Duodenal mucosa (tissue), 2 donors: Measurements from ENCODE around the gene ABCB8.

Source experiments
- H3K27ac ChIP-seq: one replicate; pipeline ENCODE4 v1.7.0; 2013; ENCODE audit warnings: low read depth, low read length
- H3K27me3 ChIP-seq, 2 donors: one replicate each; pipeline ENCODE4 v1.7.0; 2013; ENCODE audit warnings: low read length in 2 of 2, control low read depth in 1 of 2; ENCODE audit not compliant: insufficient read depth in 2 of 2, control insufficient read depth in 1 of 2
- H3K36me3 ChIP-seq, 2 donors: one replicate each; pipeline ENCODE4 v1.7.0; 2013; ENCODE audit warnings: low read length in 2 of 2, control low read depth in 1 of 2; ENCODE audit not compliant: insufficient read depth in 2 of 2, control insufficient read depth in 1 of 2
- H3K4me1 ChIP-seq, 2 donors: one replicate each; pipeline ENCODE4 v1.7.0; 2013; ENCODE audit warnings: low read length in 2 of 2, control low read depth in 1 of 2; ENCODE audit not compliant: insufficient read depth in 2 of 2, control insufficient read depth in 1 of 2
- H3K4me3 ChIP-seq, 2 donors: one replicate each; pipeline ENCODE4 v1.7.0; 2013; ENCODE audit warnings: low read length in 2 of 2, low read depth in 1 of 2
- H3K9ac ChIP-seq, 2 donors: one replicate each; pipeline ENCODE4 v1.7.0; 2013; ENCODE audit warnings: low read length in 2 of 2, low read depth in 1 of 2
- H3K9me3 ChIP-seq, 2 donors: one replicate each; pipeline ENCODE4 v1.7.0; 2013; ENCODE audit warnings: low read length in 2 of 2, control low read depth in 1 of 2; ENCODE audit not compliant: control insufficient read depth in 1 of 2

The ABCB8 gene

DNA sequence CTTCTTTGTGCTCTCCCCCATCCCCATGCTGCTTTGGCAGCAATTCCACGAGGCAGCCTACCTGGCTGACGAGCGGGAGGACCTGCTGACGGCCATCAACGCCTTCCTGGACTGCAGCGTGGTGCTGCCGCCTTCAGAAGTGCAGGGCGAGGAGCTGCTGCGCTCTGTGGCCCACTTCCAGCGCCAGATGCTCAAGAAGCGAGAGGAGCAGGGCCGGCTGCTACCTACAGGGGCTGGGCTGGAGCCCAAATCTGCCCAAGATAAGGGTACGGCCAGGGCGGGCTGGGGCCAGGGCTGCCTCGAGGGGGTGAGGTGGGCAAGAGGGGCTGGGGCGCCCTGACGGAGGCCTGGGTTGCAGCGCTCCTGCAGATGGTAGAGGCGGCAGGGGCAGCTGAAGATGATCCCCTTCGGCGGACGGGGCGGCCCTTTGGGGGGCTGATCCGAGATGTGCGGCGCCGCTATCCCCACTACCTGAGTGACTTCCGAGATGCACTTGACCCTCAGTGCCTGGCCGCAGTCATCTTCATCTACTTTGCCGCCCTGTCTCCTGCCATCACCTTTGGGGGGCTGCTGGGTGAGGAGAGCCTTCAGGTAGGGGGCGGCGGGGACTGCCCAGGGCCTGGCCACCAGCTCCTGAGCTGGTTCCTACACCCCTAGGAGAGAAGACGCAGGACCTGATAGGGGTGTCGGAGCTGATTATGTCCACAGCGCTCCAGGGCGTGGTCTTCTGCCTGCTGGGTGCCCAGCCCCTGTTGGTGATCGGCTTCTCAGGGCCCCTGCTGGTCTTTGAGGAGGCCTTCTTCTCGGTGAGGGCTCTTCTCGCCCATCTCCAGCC, 43.0 kb downstream of the ABCB8 start:
- Histone ChIP-seq H3K27me3 (no peaks in the 10 kb centered on the region), H3K27ac (no peak overlapping the region), H3K9me3 (no peaks in the 10 kb centered on the region), H3K9ac (no peak overlapping the region), H3K36me3 (peaks cover 37 to 84% of the 10 kb centered on the region in 2 donors), H3K4me1 (no peaks in the 10 kb centered on the region), H3K4me3 (no peak overlapping the region)

DNA sequence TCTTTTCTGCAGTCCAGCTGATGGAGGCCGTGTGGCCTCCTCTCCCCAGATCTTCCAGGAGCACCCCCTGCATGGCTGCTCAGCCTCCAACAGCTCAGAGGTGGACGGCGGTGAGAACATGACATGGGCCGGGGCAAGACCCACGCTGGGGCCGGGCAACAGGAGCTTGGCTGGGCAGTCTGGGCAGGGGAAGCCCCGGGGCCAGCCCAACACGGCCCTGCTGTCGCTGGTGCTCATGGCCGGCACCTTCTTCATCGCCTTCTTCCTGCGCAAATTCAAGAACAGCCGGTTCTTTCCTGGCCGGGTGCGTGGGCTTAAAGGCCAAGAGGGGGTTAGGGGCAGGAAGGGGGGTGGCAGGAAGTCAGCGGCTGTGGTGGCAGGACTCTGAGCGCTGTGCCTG, 45.7 kb downstream of the ABCB8 start:
- Histone ChIP-seq H3K27ac (no peak overlapping the region), H3K4me1 (peaks cover 6 to 12% of the 10 kb centered on the region in 2 donors), H3K4me3 (no peak overlapping the region), H3K36me3 (peaks cover 26 to 81% of the 10 kb centered on the region in 2 donors), H3K9me3 (no peaks in the 10 kb centered on the region), H3K27me3 (no peaks in the 10 kb centered on the region), H3K9ac (no peak overlapping the region)

DNA sequence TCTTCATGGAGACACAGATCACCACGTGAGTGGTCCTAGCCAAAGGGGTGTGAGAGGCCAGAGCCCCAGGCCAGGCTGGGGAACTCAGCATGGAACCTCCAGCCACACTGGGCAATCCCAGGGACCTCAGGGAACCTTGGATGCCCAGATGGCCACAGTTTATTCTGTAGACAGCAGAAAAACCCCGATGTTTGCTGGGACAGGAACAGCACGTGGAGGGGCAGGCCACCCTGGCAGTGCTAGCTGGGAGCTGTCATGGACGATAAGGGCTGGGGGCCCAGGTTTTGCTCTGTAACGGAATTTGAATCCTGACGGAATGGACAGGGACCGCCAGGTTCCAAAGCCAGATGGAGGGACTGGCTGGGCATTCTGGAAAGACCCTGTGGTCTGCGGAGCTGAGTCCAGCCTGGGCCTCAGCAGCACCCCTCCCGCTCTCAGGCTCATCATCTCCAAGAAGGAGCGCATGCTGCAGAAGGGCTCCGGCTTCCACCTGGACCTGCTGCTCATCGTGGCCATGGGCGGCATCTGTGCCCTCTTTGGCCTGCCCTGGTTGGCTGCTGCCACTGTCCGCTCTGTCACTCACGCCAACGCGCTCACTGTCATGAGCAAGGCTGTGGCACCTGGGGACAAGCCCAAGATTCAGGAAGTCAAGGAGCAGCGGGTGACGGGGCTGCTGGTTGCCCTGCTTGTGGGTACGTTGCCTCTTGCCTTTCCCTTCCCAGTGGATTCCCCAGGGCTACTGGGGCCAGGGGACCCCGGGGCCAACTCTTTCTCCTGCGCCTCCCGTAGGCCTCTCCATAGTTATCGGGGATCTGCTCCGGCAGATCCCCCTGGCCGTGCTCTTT, 46.8 kb downstream of the ABCB8 start:
- no peak overlapping the region for H3K27ac ChIP-seq
- H3K4me3 ChIP-seq: no peak overlapping the region
- no peaks in the 10 kb centered on the region for H3K27me3 ChIP-seq
- H3K9me3 ChIP-seq: no peaks in the 10 kb centered on the region
- H3K9ac ChIP-seq: no peak overlapping the region
- peaks cover 17 to 74% of the 10 kb centered on the region in 2 donors for H3K36me3 ChIP-seq
- peaks cover 15 to 23% of the 10 kb centered on the region in 2 donors for H3K4me1 ChIP-seq

DNA sequence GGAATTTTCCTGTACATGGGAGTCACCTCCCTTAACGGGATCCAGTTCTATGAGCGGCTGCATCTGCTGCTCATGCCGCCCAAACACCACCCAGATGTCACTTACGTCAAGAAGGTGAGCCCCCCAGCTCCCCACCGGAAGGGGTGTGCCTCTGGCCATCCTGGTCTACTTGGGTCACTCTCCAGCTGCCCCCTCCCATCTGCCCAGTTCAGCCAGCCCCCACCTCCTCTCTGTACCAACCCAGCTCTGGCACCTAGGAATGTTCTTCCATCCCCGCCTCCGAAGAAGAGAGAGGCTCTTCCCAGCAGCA, 47.4 kb downstream of the ABCB8 start:
- H3K4me3 ChIP-seq: no peak overlapping the region
- peaks cover 13 to 68% of the 10 kb centered on the region in 2 donors for H3K36me3 ChIP-seq
- H3K27me3 ChIP-seq: no peaks in the 10 kb centered on the region
- H3K9ac ChIP-seq: no peak overlapping the region
- no peak overlapping the region for H3K27ac ChIP-seq
- H3K4me1 ChIP-seq: peaks cover 15 to 25% of the 10 kb centered on the region in 2 donors
- H3K9me3 ChIP-seq: no peaks in the 10 kb centered on the region

DNA sequence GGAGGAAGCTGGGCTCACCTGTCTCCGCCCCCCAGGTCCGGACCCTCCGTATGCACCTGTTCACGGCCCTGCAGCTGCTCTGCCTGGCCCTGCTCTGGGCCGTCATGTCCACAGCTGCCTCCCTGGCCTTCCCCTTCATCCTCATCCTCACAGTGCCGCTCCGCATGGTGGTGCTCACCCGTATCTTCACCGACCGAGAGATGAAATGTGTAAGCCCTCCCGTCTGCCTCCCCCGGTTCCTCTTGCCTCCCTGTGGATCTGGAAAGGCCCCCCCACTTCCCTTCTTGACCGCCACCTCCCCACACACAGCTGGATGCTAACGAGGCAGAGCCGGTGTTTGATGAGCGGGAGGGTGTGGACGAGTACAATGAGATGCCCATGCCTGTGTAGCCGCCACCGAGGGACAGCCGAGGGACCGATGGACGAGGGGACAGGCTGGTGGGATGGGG, 47.8 kb downstream of the ABCB8 start:
- H3K36me3 ChIP-seq: peaks cover 12 to 64% of the 10 kb centered on the region in 2 donors
- H3K4me1 ChIP-seq: peaks cover 15 to 27% of the 10 kb centered on the region in 2 donors
- no peak overlapping the region for H3K9ac ChIP-seq
- no peaks in the 10 kb centered on the region for H3K27me3 ChIP-seq
- H3K27ac ChIP-seq: no peak overlapping the region
- no peaks in the 10 kb centered on the region for H3K9me3 ChIP-seq
- no peak overlapping the region for H3K4me3 ChIP-seq

DNA sequence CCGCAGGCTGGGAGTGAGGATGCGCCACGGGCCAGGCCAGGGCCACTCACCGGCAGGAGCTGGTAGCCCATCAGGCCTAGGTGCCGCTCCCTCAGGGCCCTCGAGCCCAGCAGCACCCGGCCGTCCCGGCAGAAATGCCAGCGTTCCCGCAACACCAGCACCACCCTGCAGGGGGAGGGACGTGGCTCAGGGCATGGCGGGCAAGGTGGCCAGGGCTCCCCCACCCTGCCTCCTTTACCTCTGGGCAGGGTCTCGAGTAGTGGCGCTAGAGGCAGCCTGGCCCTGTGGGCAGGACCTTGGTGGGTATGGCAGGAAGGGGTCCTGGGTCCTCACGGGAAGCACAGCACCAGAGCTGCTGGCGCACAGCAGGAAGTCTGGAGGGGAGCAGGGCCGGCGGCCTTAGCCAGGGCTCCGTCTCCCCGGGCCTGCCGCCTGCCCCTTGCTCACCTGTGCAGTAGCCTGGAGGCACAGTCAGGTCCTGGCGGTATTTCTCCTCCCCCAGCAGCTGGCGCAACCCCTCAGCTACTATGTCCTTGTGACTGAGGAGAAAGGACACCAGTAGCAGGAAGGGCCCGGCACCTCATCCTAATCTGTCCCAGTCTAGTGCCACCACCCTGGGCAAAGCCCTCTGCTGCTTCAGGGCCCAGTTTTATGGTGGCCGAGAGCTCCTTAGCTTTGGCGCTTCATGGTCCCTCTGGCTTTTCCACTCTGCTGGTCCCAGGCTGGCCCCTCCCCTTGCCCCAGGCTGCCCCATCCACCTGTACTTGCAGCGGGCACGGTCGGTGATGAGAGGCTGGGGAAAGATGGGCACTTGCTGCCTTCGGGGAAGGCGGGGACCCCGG, 48.8 kb downstream of the ABCB8 start:
- Histone ChIP-seq H3K4me3 (no peak overlapping the region), H3K9ac (no peak overlapping the region), H3K27ac (no peak overlapping the region), H3K36me3 (peaks cover 12 to 53% of the 10 kb centered on the region in 2 donors), H3K9me3 (no peaks in the 10 kb centered on the region), H3K27me3 (no peaks in the 10 kb centered on the region), H3K4me1 (peaks cover 18 to 35% of the 10 kb centered on the region in 2 donors)

DNA sequence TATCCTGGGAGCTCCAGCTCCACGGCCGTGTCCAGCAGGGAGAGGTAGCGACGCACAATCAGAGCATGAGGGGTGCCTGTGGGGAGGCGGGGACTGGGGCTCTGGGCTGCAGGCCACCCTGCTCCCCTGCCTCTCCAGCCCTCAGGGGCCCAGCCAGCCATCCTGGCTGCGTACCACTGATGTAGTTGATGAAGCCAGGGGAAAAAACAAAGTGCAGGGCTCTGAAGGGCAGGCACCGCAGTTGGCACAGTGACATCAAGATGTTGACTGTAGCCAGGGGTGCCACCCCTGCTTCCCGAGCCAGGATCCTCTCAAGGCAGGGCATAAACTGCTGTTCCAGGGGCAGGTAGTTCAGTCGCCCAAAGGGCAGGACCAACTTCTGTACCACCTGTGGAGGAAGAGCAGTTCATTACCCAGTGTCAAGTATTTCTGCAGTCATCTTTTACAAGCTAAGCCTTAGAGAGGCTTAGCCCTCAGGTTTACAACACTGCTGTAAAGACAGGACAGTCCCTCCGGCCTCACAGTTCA, 49.5 kb downstream of the ABCB8 start:
- H3K36me3 ChIP-seq: peaks cover 12 to 47% of the 10 kb centered on the region in 2 donors
- H3K4me1 ChIP-seq: peaks cover 25 to 41% of the 10 kb centered on the region in 2 donors
- H3K9me3 ChIP-seq: no peaks in the 10 kb centered on the region
- H3K27me3 ChIP-seq: no peaks in the 10 kb centered on the region
- H3K4me3 ChIP-seq: no peak overlapping the region
- H3K27ac ChIP-seq: no peak overlapping the region
- H3K9ac ChIP-seq: no peak overlapping the region

DNA sequence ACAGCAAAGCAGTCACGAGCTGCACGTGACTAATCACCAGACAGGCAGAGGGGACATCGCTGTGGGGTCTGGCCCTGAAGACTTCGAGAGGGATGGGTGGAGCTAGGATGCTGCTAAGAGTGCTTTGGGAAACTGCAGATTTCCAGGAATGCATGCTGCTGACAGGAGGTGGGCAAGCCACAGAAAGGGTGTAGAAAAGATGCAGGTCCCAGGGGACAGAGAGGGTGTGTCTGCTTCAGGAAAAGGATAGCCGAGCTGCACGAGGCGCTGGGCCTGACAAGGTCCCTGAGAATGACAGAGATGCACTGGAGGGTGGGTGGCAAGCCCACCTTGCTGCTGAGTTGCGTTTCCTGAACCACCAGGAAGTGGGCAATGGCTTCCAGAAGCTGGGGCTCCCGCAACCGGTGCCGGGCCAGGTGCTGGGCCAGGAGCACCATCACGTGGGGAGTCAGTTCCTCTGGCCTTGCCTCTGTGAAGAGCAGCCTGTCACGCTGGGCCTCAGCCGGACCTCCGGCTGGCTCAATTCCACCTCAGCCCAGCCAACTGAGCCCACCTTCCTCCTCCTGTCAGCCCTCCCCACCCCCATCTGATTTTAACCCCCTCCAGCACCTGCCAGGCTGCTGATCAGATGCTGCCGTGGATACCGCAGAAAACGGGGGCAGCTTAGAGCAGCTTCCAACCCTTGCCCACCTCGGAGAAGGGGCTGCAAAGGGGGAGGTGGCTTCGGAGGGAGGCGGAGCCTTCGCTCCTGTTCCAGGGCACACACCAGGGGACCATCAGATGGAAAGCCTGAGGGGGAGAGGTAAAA, 50.2 kb downstream of the ABCB8 start:
- Histone ChIP-seq H3K36me3 (peaks cover 12 to 47% of the 10 kb centered on the region in 2 donors), H3K27ac (no peak overlapping the region), H3K9ac (no peak overlapping the region), H3K4me1 (peaks cover 25 to 42% of the 10 kb centered on the region in 2 donors), H3K4me3 (no peak overlapping the region), H3K27me3 (no peaks in the 10 kb centered on the region), H3K9me3 (no peaks in the 10 kb centered on the region)
